HL-60 (cell line): Measurements from ENCODE around the gene KCTD16.

ENCODE experiments used
- DNase-seq, 2 experiments: peaks; one replicate each; pipeline ENCODE4 v3.0.0-alpha.2; 2010 to 2020; ENCODE audit warnings: low read depth in 1 of 2, low spot score in 1 of 2
- H3K27ac ChIP-seq: fragments of 250-450 bp; sonication (Bioruptor Pico); replicated peaks from 2 replicates; pipeline ENCODE4 v1.5.1; 2020; ENCODE audit warnings: mild to moderate bottlenecking, moderate library complexity
- H3K27me3 ChIP-seq: fragments of 250-450 bp; sonication (Bioruptor Pico); 2 replicates; pipeline ENCODE4 v1.5.1; 2021; ENCODE audit warnings: mild to moderate bottlenecking, moderate library complexity; ENCODE audit not compliant: insufficient read depth, poor library complexity, severe bottlenecking
- H3K4me3 ChIP-seq: replicated peaks from 2 replicates; pipeline ENCODE4 v1.5.1; 2011; ENCODE audit warnings: mild to moderate bottlenecking, control low read depth, low read length; ENCODE audit not compliant: insufficient read depth
- GABPA ChIP-seq: IDR thresholded peaks from 2 replicates; pipeline ENCODE4 v1.6.1; 2012; ENCODE audit warnings: low read depth
- POLR2AphosphoS5 ChIP-seq: IDR thresholded peaks from 2 replicates; pipeline ENCODE4 v1.6.1; 2012; ENCODE audit warnings: low read depth
- SPI1 ChIP-seq: IDR thresholded peaks from 2 replicates; pipeline ENCODE4 v1.6.1; 2012; ENCODE audit warnings: low read depth, mild to moderate bottlenecking, borderline replicate concordance
- TF ChIP-seq, protein P1 (sequence below): IDR thresholded peaks from one replicate; pipeline ENCODE4 v1.5.1; 2011; ENCODE audit warnings: low read length, control low read depth, inconsistent platforms; ENCODE audit not compliant: insufficient read depth
- TF ChIP-seq, protein P2 (sequence below): IDR thresholded peaks from 2 replicates; pipeline ENCODE4 v1.6.1; 2012; ENCODE audit warnings: low read depth; ENCODE audit not compliant: insufficient replicate concordance

KCTD16 gene

DNA sequence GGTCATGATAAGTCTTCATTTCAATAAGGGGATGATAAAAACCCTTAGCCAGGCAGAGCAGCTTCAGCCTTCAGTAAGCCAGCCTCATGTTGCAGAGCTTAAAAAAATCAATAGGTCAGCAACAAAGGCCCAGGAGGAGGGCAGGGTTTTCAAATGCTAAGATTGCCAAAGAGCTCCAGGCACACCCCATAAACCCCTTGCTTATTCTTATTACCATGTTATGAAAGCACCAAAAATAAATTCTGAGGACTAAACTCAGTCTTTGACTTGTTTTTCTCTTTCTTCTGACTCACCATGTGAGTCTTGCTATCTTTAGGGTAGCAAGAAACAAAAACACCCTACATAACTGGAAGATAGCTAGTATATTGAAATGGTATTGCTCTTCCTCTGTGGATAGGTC lies 317.1 kb downstream of the KCTD16 start:
- Histone ChIP-seq H3K27me3 (no peaks in the 10 kb centered on the region), H3K4me3 (no peak overlapping the region), H3K27ac (no peak overlapping the region)
- no peak for DNase-seq
- TF ChIP-seq POLR2AphosphoS5: no peak
- TF ChIP-seq, protein P1, sequence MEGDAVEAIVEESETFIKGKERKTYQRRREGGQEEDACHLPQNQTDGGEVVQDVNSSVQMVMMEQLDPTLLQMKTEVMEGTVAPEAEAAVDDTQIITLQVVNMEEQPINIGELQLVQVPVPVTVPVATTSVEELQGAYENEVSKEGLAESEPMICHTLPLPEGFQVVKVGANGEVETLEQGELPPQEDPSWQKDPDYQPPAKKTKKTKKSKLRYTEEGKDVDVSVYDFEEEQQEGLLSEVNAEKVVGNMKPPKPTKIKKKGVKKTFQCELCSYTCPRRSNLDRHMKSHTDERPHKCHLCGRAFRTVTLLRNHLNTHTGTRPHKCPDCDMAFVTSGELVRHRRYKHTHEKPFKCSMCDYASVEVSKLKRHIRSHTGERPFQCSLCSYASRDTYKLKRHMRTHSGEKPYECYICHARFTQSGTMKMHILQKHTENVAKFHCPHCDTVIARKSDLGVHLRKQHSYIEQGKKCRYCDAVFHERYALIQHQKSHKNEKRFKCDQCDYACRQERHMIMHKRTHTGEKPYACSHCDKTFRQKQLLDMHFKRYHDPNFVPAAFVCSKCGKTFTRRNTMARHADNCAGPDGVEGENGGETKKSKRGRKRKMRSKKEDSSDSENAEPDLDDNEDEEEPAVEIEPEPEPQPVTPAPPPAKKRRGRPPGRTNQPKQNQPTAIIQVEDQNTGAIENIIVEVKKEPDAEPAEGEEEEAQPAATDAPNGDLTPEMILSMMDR: no peak
- TF ChIP-seq GABPA: no peak
- TF ChIP-seq, protein P2, sequence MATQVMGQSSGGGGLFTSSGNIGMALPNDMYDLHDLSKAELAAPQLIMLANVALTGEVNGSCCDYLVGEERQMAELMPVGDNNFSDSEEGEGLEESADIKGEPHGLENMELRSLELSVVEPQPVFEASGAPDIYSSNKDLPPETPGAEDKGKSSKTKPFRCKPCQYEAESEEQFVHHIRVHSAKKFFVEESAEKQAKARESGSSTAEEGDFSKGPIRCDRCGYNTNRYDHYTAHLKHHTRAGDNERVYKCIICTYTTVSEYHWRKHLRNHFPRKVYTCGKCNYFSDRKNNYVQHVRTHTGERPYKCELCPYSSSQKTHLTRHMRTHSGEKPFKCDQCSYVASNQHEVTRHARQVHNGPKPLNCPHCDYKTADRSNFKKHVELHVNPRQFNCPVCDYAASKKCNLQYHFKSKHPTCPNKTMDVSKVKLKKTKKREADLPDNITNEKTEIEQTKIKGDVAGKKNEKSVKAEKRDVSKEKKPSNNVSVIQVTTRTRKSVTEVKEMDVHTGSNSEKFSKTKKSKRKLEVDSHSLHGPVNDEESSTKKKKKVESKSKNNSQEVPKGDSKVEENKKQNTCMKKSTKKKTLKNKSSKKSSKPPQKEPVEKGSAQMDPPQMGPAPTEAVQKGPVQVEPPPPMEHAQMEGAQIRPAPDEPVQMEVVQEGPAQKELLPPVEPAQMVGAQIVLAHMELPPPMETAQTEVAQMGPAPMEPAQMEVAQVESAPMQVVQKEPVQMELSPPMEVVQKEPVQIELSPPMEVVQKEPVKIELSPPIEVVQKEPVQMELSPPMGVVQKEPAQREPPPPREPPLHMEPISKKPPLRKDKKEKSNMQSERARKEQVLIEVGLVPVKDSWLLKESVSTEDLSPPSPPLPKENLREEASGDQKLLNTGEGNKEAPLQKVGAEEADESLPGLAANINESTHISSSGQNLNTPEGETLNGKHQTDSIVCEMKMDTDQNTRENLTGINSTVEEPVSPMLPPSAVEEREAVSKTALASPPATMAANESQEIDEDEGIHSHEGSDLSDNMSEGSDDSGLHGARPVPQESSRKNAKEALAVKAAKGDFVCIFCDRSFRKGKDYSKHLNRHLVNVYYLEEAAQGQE: no peak
- no peak for TF ChIP-seq SPI1

DNA sequence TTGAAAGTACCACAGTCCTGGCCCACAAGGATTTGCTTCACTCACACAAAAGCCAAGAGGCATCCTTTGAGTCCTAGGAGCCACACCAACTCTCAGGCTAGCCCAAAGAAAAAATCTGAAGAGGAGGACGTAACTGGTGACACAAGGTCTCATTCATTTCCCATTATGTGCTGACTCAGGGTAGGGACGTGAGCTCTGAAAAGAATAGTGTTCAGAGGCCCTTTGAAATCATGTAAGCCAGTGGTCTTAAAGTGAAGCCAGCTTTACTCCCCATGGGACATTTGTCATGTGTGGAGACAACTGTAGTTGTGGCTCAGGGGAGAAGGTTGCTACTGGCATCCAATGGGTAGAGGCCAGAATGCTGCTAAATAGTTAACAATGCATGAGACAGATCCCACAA lies 332.4 kb downstream of the KCTD16 start:
- Histone ChIP-seq H3K27me3 (no peaks in the 10 kb centered on the region), H3K4me3 (no peak overlapping the region), H3K27ac (no peak overlapping the region)
- TF ChIP-seq, protein P2: no peak
- TF ChIP-seq, protein P1: no peak
- TF ChIP-seq SPI1: no peak
- no peak for TF ChIP-seq GABPA
- TF ChIP-seq POLR2AphosphoS5: no peak
- no peak for DNase-seq

DNA sequence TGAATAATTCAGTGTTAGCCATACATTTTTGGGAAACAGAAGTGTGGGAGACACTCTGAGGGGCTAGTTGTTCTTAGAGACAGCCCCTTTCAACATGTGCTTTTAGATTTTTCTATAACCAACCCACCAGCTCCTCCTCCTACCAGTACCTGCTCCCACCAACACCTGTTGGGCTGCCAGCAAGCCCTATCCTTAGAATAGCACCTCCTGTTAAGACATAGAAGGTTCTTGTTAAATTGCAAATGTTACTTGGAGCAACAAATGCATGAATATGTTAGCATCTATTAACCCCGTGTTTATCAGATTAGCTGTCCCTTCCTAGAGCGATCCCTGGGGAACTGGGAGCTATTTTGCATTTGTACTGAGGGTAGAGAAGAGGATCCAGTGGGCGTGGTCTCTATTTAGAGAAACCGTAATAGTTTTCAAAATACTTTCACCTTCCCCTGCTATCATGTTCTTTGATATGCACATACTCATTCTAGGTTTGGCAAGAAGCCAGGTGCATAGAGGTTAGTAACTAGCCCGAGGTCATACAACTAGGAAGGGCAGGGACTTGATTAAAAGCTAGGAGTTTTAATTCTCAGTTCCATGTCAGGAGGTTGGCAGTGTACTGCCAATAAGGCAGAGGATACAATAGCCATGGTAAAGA lies 334.4 kb downstream of the KCTD16 start:
- no peak for DNase-seq
- Histone ChIP-seq H3K4me3 (no peak overlapping the region), H3K27ac (no peak overlapping the region), H3K27me3 (no peaks in the 10 kb centered on the region)
- TF ChIP-seq SPI1: no peak
- TF ChIP-seq GABPA: no peak
- TF ChIP-seq POLR2AphosphoS5: no peak
- TF ChIP-seq, protein P1: no peak
- TF ChIP-seq, protein P2: no peak
